Mucosa of descending colon (tissue), 3 donors: ENCODE results near the gene AKAP13. TPM values are rescaled to one million over a fixed set of nuclear protein-coding genes. Genes with fewer than 3 reads are reported as not detected.

ENCODE experiments used
- ATAC-seq: fragments of 200-7000 bp; cut with Tn5 transposase; one replicate; pipeline ENCODE4 v1.9.1; 2020; ENCODE audit warnings: mild to moderate bottlenecking, moderate library complexity
- DNase-seq, 3 donors: peaks; one replicate each; pipeline ENCODE4 v3.0.0-alpha.2; 2020
- H3K36me3 ChIP-seq: fragments of 200-600 bp; one replicate; pipeline ENCODE4 v1.8.0; 2021; ENCODE audit warnings: low read depth, mild to moderate bottlenecking
- H3K4me1 ChIP-seq: fragments of 200-600 bp; one replicate; pipeline ENCODE4 v1.8.0; 2021; ENCODE audit warnings: low read depth, mild to moderate bottlenecking
- H3K4me3 ChIP-seq: fragments of 200-600 bp; one replicate; pipeline ENCODE4 v1.8.0; 2021; ENCODE audit warnings: mild to moderate bottlenecking
- H3K9me3 ChIP-seq: fragments of 200-600 bp; one replicate; pipeline ENCODE4 v1.8.0; 2021; ENCODE audit warnings: mild to moderate bottlenecking
- intact Hi-C, 2 donors: fragments of 100-400 bp; cut with DNase I in 1 of 2; cut with micrococcal nuclease in 1 of 2; formaldehyde crosslinking; loops; one replicate each; pipeline versions ENCODE4 v1.11.0 to v1.11.1; 2022; cut with DNase I, micrococcal nuclease
- total RNA-seq, 3 donors: library from RNA; stranded (reverse); fragmentation: NEBNext Ultra II Directional in 2 of 3; extraction: Animal tissue kit (Norgen Biotek cat#: 25700) in 2 of 3; gene quantifications; one replicate each; pipeline versions ENCODE4 v1.2.1 to v1.2.4, GENCODE V29; 2021 to 2023
- TF ChIP-seq, protein P1 (sequence below): fragments of 200-600 bp; IDR thresholded peaks from one replicate; pipeline ENCODE4 v1.8.0; 2022; ENCODE audit warnings: antibody characterized with exemption, mild to moderate bottlenecking
- donor health status: DM: no; HTN: no; CAD: no; lungs with moderate emphysema.
- donor health status: DM: no; HTN: no; CAD: no.
- donor health status: DM: no; HTN: yes; CAD: no.

The AKAP13 gene
- total RNA-seq, 3 donors from 2014 or later, result 141 to 173 (median 150) TPM

- no peak for ATAC-seq
- TF ChIP-seq, protein P1, sequence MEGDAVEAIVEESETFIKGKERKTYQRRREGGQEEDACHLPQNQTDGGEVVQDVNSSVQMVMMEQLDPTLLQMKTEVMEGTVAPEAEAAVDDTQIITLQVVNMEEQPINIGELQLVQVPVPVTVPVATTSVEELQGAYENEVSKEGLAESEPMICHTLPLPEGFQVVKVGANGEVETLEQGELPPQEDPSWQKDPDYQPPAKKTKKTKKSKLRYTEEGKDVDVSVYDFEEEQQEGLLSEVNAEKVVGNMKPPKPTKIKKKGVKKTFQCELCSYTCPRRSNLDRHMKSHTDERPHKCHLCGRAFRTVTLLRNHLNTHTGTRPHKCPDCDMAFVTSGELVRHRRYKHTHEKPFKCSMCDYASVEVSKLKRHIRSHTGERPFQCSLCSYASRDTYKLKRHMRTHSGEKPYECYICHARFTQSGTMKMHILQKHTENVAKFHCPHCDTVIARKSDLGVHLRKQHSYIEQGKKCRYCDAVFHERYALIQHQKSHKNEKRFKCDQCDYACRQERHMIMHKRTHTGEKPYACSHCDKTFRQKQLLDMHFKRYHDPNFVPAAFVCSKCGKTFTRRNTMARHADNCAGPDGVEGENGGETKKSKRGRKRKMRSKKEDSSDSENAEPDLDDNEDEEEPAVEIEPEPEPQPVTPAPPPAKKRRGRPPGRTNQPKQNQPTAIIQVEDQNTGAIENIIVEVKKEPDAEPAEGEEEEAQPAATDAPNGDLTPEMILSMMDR, result no peak
- Histone ChIP-seq H3K36me3 (no peaks in the 10 kb centered on the region), H3K4me3 (no peak overlapping the region), H3K9me3 (no peaks in the 10 kb centered on the region), H3K4me1 (no peaks in the 10 kb centered on the region)
- intact Hi-C loops, result no loop called here
- DNase-seq, result no peak
Measured at GRCh38 chr15:85507114-85507513, 126.7 kb downstream of the AKAP13 start.

DNA sequence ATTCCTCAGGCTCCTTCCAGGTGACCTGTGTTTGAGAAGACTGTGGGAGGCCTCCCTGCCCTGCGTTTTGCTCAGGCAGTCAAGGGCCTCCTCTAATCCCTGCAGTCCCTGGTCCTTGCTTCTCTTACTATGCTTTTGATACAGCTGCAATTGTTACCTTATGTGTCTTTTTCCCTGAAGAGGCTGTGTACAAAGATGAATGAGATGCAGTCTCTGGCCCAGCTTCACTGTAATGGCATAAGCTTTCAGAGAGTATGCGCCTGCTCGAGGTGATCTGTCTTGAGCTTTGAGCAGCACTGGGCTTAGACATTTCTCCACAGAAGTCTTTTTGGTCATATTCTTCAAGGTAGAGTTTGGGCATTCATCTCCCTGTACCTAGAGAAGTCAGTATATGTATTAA lies 129.6 kb downstream of the AKAP13 start:
- no peaks in the 10 kb centered on the region for H3K36me3 ChIP-seq
- TF ChIP-seq, protein P1, result no peak
- ATAC-seq (no peak), DNase-seq (no peak)
- no peak overlapping the region for H3K4me3 ChIP-seq
- H3K4me1 ChIP-seq, result peaks cover 4% of the 10 kb centered on the region
- intact Hi-C loops, result no loop called here
- no peaks in the 10 kb centered on the region for H3K9me3 ChIP-seq

DNA sequence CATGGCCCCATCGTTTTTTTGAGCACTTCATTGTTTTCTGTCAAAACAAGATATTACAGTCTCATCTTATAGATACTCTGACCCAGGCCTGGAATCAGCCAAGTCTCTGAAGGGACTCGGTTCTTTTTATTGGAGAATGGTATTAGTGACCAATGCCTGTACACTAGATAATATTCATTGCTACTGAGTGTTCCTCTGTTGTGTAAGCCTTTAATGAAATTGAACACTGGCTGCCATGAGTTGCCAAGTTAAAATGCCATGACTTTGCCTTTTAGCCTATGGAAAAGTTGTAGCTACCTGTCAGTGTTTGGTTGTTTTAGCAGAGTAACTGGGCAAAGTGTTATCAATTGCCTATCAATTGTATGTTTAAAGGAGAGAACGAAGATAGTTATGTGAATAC lies 134.0 kb downstream of the AKAP13 start:
- Histone ChIP-seq H3K4me3 (no peak overlapping the region), H3K4me1 (peaks cover 8% of the 10 kb centered on the region), H3K36me3 (no peaks in the 10 kb centered on the region), H3K9me3 (no peaks in the 10 kb centered on the region)
- no peak for DNase-seq
- ATAC-seq, result no peak
- intact Hi-C loops, result no loop called here
- TF ChIP-seq, protein P1, result no peak

DNA sequence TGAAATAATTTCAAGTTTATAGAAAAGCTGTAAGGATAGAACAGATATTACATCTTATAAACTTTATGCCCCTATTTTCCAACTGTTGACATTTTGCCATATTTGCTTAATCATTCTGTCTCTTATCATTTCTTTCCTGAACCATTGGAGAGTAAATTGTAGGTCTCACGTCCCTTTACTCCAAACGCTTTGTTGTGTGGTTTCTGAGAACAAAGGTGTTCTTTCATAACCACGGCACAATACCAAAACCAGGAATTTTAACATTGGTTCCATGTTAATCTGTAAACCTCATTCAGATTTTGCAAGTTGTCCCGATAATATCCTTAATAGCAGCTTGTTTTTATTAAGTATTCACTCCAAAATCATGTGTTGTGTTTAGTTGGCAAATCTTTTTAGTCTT lies 134.8 kb downstream of the AKAP13 start:
- H3K4me3 ChIP-seq, result no peak overlapping the region
- no peaks in the 10 kb centered on the region for H3K36me3 ChIP-seq
- H3K9me3 ChIP-seq, result no peaks in the 10 kb centered on the region
- ATAC-seq, result peak; percentile 74
- TF ChIP-seq, protein P1, result no peak
- H3K4me1 ChIP-seq, result peaks cover 11% of the 10 kb centered on the region
- DNase-seq, result no peak
- intact Hi-C loops, result no loop called here

GRCh38 chr15:85517086-85517485 lies 136.7 kb downstream of the AKAP13 start:
- Histone ChIP-seq H3K4me1 (peaks cover 11% of the 10 kb centered on the region), H3K9me3 (no peaks in the 10 kb centered on the region), H3K36me3 (no peaks in the 10 kb centered on the region), H3K4me3 (no peak overlapping the region)
- TF ChIP-seq, protein P1, result no peak
- no peak for DNase-seq
- intact Hi-C loops, result no loop called here
- no peak for ATAC-seq
